Activated T-cell treated with anti-CD3 and anti-CD28 coated beads, Interleukin-2, amount 50 U/mL, for 48 hours (primary cell): ENCODE results near the gene HSD17B12.
"Not testable (repeated sequence)": the region's sequence is repeated elsewhere in the genome, so short reads cannot be mapped to it uniquely, and the experiment has no call there.

Experiments used
- DNase-seq, 2 experiments: peaks; one replicate each; pipeline ENCODE4 v3.0.0-alpha.2; 2020

The HSD17B12 gene

GRCh38 chr11:43748095-43748494 lies 67.6 kb downstream of the HSD17B12 start:
- DNase-seq, result no peak

- DNase-seq, result no peak
Observed at GRCh38 chr11:43751726-43752125, 71.2 kb downstream of the HSD17B12 start.

- DNase-seq, result no peak
Observed at GRCh38 chr11:43756575-43756974, 76.0 kb downstream of the HSD17B12 start.

GRCh38 chr11:43758927-43759326 lies 78.4 kb downstream of the HSD17B12 start:
- no peak for DNase-seq

- DNase-seq, result no peak
Observed at GRCh38 chr11:43760902-43761301, 80.4 kb downstream of the HSD17B12 start.

- DNase-seq, result no peak
Observed at GRCh38 chr11:43765194-43765593, 84.7 kb downstream of the HSD17B12 start.

- not testable (repeated sequence) for DNase-seq
Observed at GRCh38 chr11:43768654-43769053, 88.1 kb downstream of the HSD17B12 start.

- DNase-seq, result no peak
Observed at GRCh38 chr11:43770173-43770572, 89.6 kb downstream of the HSD17B12 start.

GRCh38 chr11:43772733-43773132 lies 92.2 kb downstream of the HSD17B12 start:
- no peak for DNase-seq

- DNase-seq, result no peak
Observed at GRCh38 chr11:43774786-43775185, 94.2 kb downstream of the HSD17B12 start.

- no peak for DNase-seq
Observed at GRCh38 chr11:43779306-43779705, 98.8 kb downstream of the HSD17B12 start.

- no peak for DNase-seq
Observed at GRCh38 chr11:43784301-43784700, 103.8 kb downstream of the HSD17B12 start.

- no peak for DNase-seq
Observed at GRCh38 chr11:43784866-43785265, 104.3 kb downstream of the HSD17B12 start.

GRCh38 chr11:43785318-43785717 lies 104.8 kb downstream of the HSD17B12 start:
- DNase-seq, result no peak

GRCh38 chr11:43786016-43786415 lies 105.5 kb downstream of the HSD17B12 start:
- no peak for DNase-seq

- DNase-seq, result no peak
Observed at GRCh38 chr11:43787824-43788223, 107.3 kb downstream of the HSD17B12 start.

- no peak for DNase-seq
Observed at GRCh38 chr11:43788421-43788820, 107.9 kb downstream of the HSD17B12 start.

- no peak for DNase-seq
Observed at GRCh38 chr11:43789700-43790443, 109.3 kb downstream of the HSD17B12 start.

- no peak for DNase-seq
Observed at GRCh38 chr11:43790444-43790794, 109.9 kb downstream of the HSD17B12 start.

- DNase-seq, result no peak
Observed at GRCh38 chr11:43797337-43797736, 116.8 kb downstream of the HSD17B12 start.

- no peak for DNase-seq
Observed at GRCh38 chr11:43797866-43798265, 117.3 kb downstream of the HSD17B12 start.

- DNase-seq, result no peak
Observed at GRCh38 chr11:43802509-43802908, 122.0 kb downstream of the HSD17B12 start.

- no peak for DNase-seq
Observed at GRCh38 chr11:43803766-43804165, 123.2 kb downstream of the HSD17B12 start.

GRCh38 chr11:43806976-43807375 lies 126.4 kb downstream of the HSD17B12 start:
- no peak for DNase-seq

GRCh38 chr11:43810929-43811596 lies 130.5 kb downstream of the HSD17B12 start:
- DNase-seq, result no peak
